Measurements from ENCODE around the gene HTR2B.
"Not testable (repeated sequence)": the region's sequence is repeated elsewhere in the genome, so short reads cannot be mapped to it uniquely, and the experiment has no call there.

HTR2B gene

GRCh38 chr2:231104115-231104713 lies 20.6 kb downstream of the HTR2B start:
- peaks cover 67% of the 10 kb centered on the region for H3K36me3 ChIP-seq (ENCODE audit: insufficient read depth, low read length)
- no peak overlapping the region for H2AFZ ChIP-seq (ENCODE audit: low read depth, low read length)
- no peak overlapping the region for H3K4me3 ChIP-seq (ENCODE audit: low read depth in 1 of 2, low read length in 2 of 2)
- no peaks in the 10 kb centered on the region for H3K4me1 ChIP-seq (ENCODE audit: insufficient read depth, low read length)
- no peak overlapping the region for H3K27ac ChIP-seq (ENCODE audit: low read length)
- no peaks in the 10 kb centered on the region; the same call in 1 of the 2 replicates for H4K20me1 ChIP-seq (ENCODE audit: insufficient read depth, low read length)
- peaks cover 11% of the 10 kb centered on the region for H3K79me2 ChIP-seq (ENCODE audit: insufficient read depth, low read length)
- peaks cover 12% of the 10 kb centered on the region for H3K9me3 ChIP-seq (ENCODE audit: insufficient read depth, low read length, severe bottlenecking)
- DNase-seq (peak; percentile 41), ATAC-seq (ENCODE audit: insufficient read depth, low read depth) (peak; percentile 80)
- no peak overlapping the region for H3K4me2 ChIP-seq (ENCODE audit: insufficient read depth, low read length)
- no peak overlapping the region for H3K9ac ChIP-seq (ENCODE audit: low read depth, low read length)
- TF ChIP-seq EZH2 (IDR thresholded peaks at IDR 0.05; ENCODE audit: borderline replicate concordance, low read depth, low read length, severe bottlenecking) (no peak), CTCF (IDR thresholded peaks at IDR 0.05; ENCODE audit: borderline replicate concordance, extremely low read depth, low read length, poor library complexity, severe bottlenecking) (peak; percentile 56)
- H3K27me3 ChIP-seq (ENCODE audit: insufficient read depth, low read length, poor library complexity) = no peaks in the 10 kb centered on the region

- ATAC-seq (ENCODE audit: insufficient read depth, low read depth) (no peak), DNase-seq (no peak)
- no peak overlapping the region for H3K4me2 ChIP-seq (ENCODE audit: insufficient read depth, low read length)
- peaks cover 22% of the 10 kb centered on the region for H3K9me3 ChIP-seq (ENCODE audit: insufficient read depth, low read length, severe bottlenecking)
- H3K27me3 ChIP-seq (ENCODE audit: insufficient read depth, low read length, poor library complexity) = no peaks in the 10 kb centered on the region
- peaks cover 11% of the 10 kb centered on the region for H3K79me2 ChIP-seq (ENCODE audit: insufficient read depth, low read length)
- no peak overlapping the region for H2AFZ ChIP-seq (ENCODE audit: low read depth, low read length)
- H3K36me3 ChIP-seq (ENCODE audit: insufficient read depth, low read length) = peaks cover 69% of the 10 kb centered on the region
- no peak overlapping the region for H3K4me3 ChIP-seq (ENCODE audit: low read depth in 1 of 2, low read length in 2 of 2)
- H3K9ac ChIP-seq (ENCODE audit: low read depth, low read length) = no peak overlapping the region
- TF ChIP-seq CTCF (IDR thresholded peaks at IDR 0.05; ENCODE audit: borderline replicate concordance, extremely low read depth, low read length, poor library complexity, severe bottlenecking) = no peak
- H3K4me1 ChIP-seq (ENCODE audit: insufficient read depth, low read length) = no peaks in the 10 kb centered on the region
- no peaks in the 10 kb centered on the region; the same call in 1 of the 2 replicates for H4K20me1 ChIP-seq (ENCODE audit: insufficient read depth, low read length)
- H3K27ac ChIP-seq (ENCODE audit: low read length) = no peak overlapping the region
These were observed 22.1 kb downstream of the HTR2B start for GRCh38 chr2:231102772-231103171.

- TF ChIP-seq EZH2 (IDR thresholded peaks at IDR 0.05; ENCODE audit: borderline replicate concordance, low read depth, low read length, severe bottlenecking) (no peak), CTCF (IDR thresholded peaks at IDR 0.05; ENCODE audit: borderline replicate concordance, extremely low read depth, low read length, poor library complexity, severe bottlenecking) (no peak)
- peaks cover 74% of the 10 kb centered on the region for H3K36me3 ChIP-seq (ENCODE audit: insufficient read depth, low read length)
- H3K4me2 ChIP-seq (ENCODE audit: insufficient read depth, low read length) = no peak overlapping the region
These were observed 23.9 kb downstream of the HTR2B start for GRCh38 chr2:231100990-231101389.

GRCh38 chr2:231100321-231100720 lies 24.5 kb downstream of the HTR2B start:
- not testable (repeated sequence) for H3K4me1 ChIP-seq (ENCODE audit: insufficient read depth, low read length); DNase-seq; ATAC-seq (ENCODE audit: insufficient read depth, low read depth); H4K20me1 ChIP-seq (ENCODE audit: insufficient read depth, low read length); H2AFZ ChIP-seq (ENCODE audit: low read depth, low read length); H3K9ac ChIP-seq (ENCODE audit: low read depth, low read length); H3K4me3 ChIP-seq (ENCODE audit: low read depth in 1 of 2, low read length in 2 of 2); H3K27me3 ChIP-seq (ENCODE audit: insufficient read depth, low read length, poor library complexity); H3K4me2 ChIP-seq (ENCODE audit: insufficient read depth, low read length); H3K27ac ChIP-seq (ENCODE audit: low read length)
- Histone ChIP-seq H3K79me2 (ENCODE audit: insufficient read depth, low read length) (peaks cover 14% of the 10 kb centered on the region), H3K9me3 (ENCODE audit: insufficient read depth, low read length, severe bottlenecking) (peaks cover 25% of the 10 kb centered on the region), H3K36me3 (ENCODE audit: insufficient read depth, low read length) (peaks cover 76% of the 10 kb centered on the region)

More at GRCh38 chr2:231100990-231101389, 23.9 kb downstream of the HTR2B start:
- H3K79me2 ChIP-seq (ENCODE audit: insufficient read depth, low read length) = peaks cover 9% of the 10 kb centered on the region
- H3K4me1 ChIP-seq (ENCODE audit: insufficient read depth, low read length) = no peaks in the 10 kb centered on the region
- no peak overlapping the region for H2AFZ ChIP-seq (ENCODE audit: low read depth, low read length)
- H4K20me1 ChIP-seq (ENCODE audit: insufficient read depth, low read length) = no peaks in the 10 kb centered on the region; the same call in 1 of the 2 replicates
- ATAC-seq (ENCODE audit: insufficient read depth, low read depth) (no peak), DNase-seq (no peak)
- H3K9ac ChIP-seq (ENCODE audit: low read depth, low read length) = no peak overlapping the region
- no peak overlapping the region for H3K27ac ChIP-seq (ENCODE audit: low read length)
- no peaks in the 10 kb centered on the region for H3K27me3 ChIP-seq (ENCODE audit: insufficient read depth, low read length, poor library complexity)
- H3K4me3 ChIP-seq (ENCODE audit: low read depth in 1 of 2, low read length in 2 of 2) = no peak overlapping the region
- peaks cover 24% of the 10 kb centered on the region for H3K9me3 ChIP-seq (ENCODE audit: insufficient read depth, low read length, severe bottlenecking)
